ENCODE results near the gene ZNF25. TPM values are rescaled to one million over a fixed set of nuclear protein-coding genes. Genes with fewer than 3 reads are reported as not detected.
A peak's percentile ranks its signal among the peaks of the same experiment; 100 is the strongest.
"Not testable (repeated sequence)": the region's sequence is repeated elsewhere in the genome, so short reads cannot be mapped to it uniquely, and the experiment has no call there.

Gene ZNF25
- total RNA-seq, result 5.8 and 6.1 TPM in 2 replicates
- long read RNA-seq, full-length matches to known transcripts, result 3 of 6 reads
- long read RNA-seq, partial matches to known transcripts, result 0 of 6 reads
- long read RNA-seq, other reads (novel, unspliced or antisense), result 3 of 6 reads

GRCh38 chr10:37976091-37976879, at the start of gene ZNF25:
Gene ZNF25 (minus strand): TSS chr10:37976647. CDS start chr10:37971722, 4,925 bp downstream.
- Mint-ChIP-seq H3K9me3 (peaks cover 6% of the 10 kb centered on the region), H3K27me3 (ENCODE audit: low read depth) (no peaks in the 10 kb centered on the region), H3K27ac (ENCODE audit: unreplicated experiment) (peak within 1 kb of the TSS; percentile 99), H3K36me3 (ENCODE audit: low read depth) (peaks cover 15% of the 10 kb centered on the region), H3K4me3 (peak within 1 kb of the TSS; percentile 95), H3K4me1 (peaks cover 19% of the 10 kb centered on the region)
- DNase-seq (ENCODE audit: low read depth, low spot score), result peak; percentile 95
- TF ChIP-seq, protein P1, sequence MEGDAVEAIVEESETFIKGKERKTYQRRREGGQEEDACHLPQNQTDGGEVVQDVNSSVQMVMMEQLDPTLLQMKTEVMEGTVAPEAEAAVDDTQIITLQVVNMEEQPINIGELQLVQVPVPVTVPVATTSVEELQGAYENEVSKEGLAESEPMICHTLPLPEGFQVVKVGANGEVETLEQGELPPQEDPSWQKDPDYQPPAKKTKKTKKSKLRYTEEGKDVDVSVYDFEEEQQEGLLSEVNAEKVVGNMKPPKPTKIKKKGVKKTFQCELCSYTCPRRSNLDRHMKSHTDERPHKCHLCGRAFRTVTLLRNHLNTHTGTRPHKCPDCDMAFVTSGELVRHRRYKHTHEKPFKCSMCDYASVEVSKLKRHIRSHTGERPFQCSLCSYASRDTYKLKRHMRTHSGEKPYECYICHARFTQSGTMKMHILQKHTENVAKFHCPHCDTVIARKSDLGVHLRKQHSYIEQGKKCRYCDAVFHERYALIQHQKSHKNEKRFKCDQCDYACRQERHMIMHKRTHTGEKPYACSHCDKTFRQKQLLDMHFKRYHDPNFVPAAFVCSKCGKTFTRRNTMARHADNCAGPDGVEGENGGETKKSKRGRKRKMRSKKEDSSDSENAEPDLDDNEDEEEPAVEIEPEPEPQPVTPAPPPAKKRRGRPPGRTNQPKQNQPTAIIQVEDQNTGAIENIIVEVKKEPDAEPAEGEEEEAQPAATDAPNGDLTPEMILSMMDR (conservative IDR thresholded peaks at IDR 0.05), result peak; percentile 81

GRCh38 chr10:38025283-38025682, 48.8 kb upstream of the ZNF25 start:
- no peak for DNase-seq (ENCODE audit: low read depth, low spot score)
- Mint-ChIP-seq H3K4me1 (no peaks in the 10 kb centered on the region), H3K36me3 (ENCODE audit: low read depth) (peaks cover 48% of the 10 kb centered on the region), H3K27me3 (ENCODE audit: low read depth) (no peaks in the 10 kb centered on the region), H3K9me3 (peaks cover 4% of the 10 kb centered on the region), H3K27ac (ENCODE audit: unreplicated experiment) (no peak overlapping the region), H3K4me3 (no peak overlapping the region)
- TF ChIP-seq, protein P1 (conservative IDR thresholded peaks at IDR 0.05), result no peak

DNA sequence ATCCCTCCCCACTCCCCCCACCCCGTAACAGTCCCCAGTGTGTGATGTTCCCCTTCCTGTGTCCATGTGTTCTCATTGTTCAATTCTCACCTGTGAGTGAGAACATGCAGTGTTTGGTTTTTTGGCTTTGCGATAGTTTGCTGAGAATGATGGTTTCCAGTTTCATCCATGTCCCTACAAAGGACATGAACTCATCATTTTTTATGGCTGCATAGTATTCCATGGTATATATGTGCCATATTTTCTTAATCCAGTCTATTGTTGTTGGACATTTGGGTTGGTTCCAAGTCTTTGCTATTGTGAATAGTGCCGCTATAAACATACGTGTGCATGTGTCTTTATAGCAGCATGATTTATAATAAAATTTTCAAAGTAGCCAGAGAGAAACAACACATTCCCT, 42.7 kb upstream of the ZNF25 start:
- H3K4me1 Mint-ChIP-seq; H3K27ac Mint-ChIP-seq (ENCODE audit: unreplicated experiment); H3K27me3 Mint-ChIP-seq (ENCODE audit: low read depth); DNase-seq (ENCODE audit: low read depth, low spot score); H3K4me3 Mint-ChIP-seq: not testable (repeated sequence)
- Mint-ChIP-seq H3K36me3 (ENCODE audit: low read depth) (peaks cover 58% of the 10 kb centered on the region), H3K9me3 (peaks cover 15% of the 10 kb centered on the region)

DNA sequence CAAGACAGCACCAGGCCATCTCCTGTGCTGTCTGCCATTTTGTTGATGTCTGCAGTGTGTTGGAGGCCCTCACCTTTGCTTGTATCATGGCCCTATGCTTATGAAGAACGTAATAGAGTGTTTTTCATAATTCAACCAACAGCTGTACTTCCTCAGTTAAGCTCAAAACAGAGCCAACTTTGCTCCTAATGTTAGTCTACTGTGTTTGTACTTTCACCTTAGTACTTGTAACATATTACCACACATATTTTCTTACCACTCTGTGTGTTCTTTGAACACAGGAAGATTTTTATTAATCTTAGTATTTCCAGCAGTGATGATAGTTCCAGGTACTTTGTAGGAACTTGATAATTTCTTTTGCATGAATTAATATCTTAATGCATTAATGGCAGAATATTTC, 39.9 kb upstream of the ZNF25 start:
- Mint-ChIP-seq H3K4me1 (peaks cover 17% of the 10 kb centered on the region), H3K27ac (ENCODE audit: unreplicated experiment) (no peak overlapping the region), H3K4me3 (no peak overlapping the region), H3K27me3 (ENCODE audit: low read depth) (no peaks in the 10 kb centered on the region), H3K36me3 (ENCODE audit: low read depth) (peaks cover 49% of the 10 kb centered on the region), H3K9me3 (peaks cover 15% of the 10 kb centered on the region)
- TF ChIP-seq, protein P1 (conservative IDR thresholded peaks at IDR 0.05), result no peak
- DNase-seq (ENCODE audit: low read depth, low spot score), result no peak

- TF ChIP-seq, protein P1 (conservative IDR thresholded peaks at IDR 0.05), result peak; percentile 31
- peak within 1 kb of the TSS; percentile 87 for H3K4me3 Mint-ChIP-seq
- H3K27ac Mint-ChIP-seq (ENCODE audit: unreplicated experiment), result peak within 1 kb of the TSS; percentile 98
- H3K36me3 Mint-ChIP-seq (ENCODE audit: low read depth), result peaks cover 8% of the 10 kb centered on the region
- no peaks in the 10 kb centered on the region for H3K9me3 Mint-ChIP-seq
- no peak for DNase-seq (ENCODE audit: low read depth, low spot score)
- peaks cover 32% of the 10 kb centered on the region for H3K4me1 Mint-ChIP-seq
- H3K27me3 Mint-ChIP-seq (ENCODE audit: low read depth), result peaks cover 23% of the 10 kb centered on the region
Measured at GRCh38 chr10:38010119-38010903, 33.9 kb upstream of the ZNF25 start, which contains the start of gene ZNF33A. Gene ZNF33A (plus strand): TSS chr10:38010675. CDS start chr10:38012342, 1,667 bp downstream.
